NCI-H187 treated with DMSO at 0.1 percent for 48 hours (cell line): ENCODE results near the gene C18orf54.
A peak's percentile ranks its signal among the peaks of the same experiment; 100 is the strongest.
"Not testable (repeated sequence)": the region's sequence is repeated elsewhere in the genome, so short reads cannot be mapped to it uniquely, and the experiment has no call there.

ENCODE experiments used
- DNase-seq: peaks from one replicate; lab custom pipeline; 2025; lab: John Stamatoyannopoulos, UW

Gene C18orf54

DNA sequence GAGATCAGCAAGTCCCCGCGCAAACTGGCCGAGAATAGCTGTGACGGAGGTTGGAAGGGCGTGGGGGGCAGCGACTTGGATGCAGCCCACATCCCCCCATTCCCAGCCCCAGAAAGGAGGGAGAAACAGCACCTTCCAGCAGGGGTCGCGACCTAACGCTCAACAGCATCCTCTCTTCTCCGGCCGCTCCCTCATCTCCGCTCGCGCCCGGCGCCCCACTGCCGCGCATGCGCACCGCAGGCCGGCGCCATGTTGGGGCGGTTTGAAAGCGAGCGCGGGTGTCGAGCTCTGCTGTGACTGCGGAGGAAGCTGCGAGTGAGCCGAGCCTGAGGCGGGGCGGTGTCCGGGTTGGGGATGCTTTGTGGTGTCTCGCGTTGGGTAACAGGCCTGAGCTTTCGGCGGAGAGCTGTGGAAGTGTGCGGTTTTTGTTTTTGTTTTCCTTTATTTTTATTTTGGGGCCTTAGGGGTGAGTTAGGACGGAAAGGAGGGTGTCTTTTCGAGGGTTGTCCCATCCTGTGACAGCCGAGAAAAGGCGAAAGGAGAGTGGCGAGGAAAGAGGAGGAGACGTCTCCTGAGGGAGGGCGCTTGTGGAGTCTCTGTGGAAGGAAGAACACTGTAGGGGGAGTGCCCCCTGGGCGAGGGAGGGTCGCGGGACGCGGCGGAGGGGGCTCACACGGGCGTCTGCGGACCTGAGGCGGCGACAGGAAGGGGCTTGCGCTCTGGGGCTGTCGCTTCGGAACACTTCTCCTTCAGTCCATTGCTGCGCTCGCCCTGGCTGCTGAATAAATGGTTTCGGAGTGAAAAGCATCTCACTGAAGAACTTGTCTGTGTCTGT is at the start of gene C18orf54, which contains the start of gene STARD6:
TSS of gene C18orf54 (plus strand) at position 247 of the 835 bp plus-strand sequence. CDS start 2,667 bp downstream, outside the sequence.
TSS of gene STARD6 (minus strand) at position 199 of the 835 bp plus-strand sequence. CDS start 3,285 bp downstream, outside the sequence.
- DNase-seq, result peak; percentile 6

DNA sequence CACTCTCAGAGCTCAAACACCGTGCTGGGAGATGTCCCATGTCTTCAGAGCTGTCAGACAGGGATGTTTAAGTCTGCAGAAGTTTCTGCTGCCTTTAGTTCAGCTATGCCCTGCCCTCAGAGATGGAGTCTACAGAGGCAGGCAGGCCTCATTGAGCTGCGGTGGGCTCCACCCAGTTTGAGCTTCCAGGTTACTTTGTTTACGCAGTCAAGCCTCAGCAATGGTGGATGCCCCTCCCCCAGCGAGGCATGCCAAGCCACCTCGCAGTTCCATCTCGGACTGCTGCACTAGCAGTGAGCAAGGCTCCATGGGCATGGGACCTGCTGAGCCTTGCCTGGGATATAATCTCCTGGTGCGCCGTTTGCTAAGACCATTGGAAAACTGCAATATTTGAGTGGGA is 48.1 kb upstream of the C18orf54 start:
- not testable (repeated sequence) for DNase-seq

DNA sequence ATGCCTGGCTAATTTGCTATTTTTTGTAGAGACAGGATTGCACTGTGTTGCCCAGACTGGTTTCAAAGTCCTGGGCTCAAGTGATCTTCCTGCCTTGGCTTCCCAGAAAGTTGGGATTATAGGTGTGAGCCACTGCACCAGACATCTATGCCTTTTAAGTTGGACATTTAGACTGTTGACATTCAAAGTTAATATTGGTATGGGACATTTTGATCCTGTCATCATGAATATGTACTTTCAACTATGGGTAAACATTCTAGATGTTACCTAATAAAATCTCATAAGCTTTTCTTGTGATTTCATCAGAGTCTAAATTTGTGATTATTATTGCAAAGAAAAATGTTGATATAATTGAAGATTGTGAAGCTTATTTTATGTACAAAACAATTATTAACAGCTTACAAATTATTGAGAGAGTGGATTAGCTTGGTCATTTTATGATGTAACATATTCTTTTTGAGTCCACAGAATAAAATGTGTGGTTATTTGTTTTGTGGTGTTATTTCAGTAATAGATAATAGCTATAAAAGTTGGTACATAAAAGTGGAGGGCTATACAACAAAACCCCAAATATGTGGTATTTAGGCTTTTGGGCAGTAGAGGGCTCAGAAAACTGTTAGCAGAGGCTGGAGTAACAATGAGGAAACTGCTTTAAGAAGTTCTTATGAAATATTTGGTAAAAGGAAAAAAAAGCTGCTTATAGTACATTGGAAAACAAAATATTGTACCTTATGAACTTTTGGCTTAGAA is 41.5 kb upstream of the C18orf54 start:
- no peak for DNase-seq

DNA sequence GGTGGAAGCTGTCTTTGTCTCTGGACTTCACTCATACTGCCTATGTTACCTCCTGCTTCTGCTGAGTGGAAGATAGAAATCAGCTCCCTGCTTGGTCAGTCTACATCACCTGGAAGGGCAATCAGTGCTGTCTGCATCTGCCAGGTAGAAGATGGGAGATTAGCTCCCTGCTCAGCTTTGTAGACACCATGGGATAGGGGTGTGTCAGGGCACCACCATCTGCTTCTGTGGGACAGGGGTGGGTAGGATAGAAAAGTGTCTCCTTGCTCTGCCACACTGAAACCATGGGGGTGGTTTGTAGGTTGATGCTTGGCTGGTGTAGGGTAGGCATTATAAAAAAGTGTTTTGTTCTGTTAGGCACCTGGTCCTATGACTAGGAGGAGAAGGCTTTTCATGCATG is 34.1 kb upstream of the C18orf54 start:
- no peak for DNase-seq

DNA sequence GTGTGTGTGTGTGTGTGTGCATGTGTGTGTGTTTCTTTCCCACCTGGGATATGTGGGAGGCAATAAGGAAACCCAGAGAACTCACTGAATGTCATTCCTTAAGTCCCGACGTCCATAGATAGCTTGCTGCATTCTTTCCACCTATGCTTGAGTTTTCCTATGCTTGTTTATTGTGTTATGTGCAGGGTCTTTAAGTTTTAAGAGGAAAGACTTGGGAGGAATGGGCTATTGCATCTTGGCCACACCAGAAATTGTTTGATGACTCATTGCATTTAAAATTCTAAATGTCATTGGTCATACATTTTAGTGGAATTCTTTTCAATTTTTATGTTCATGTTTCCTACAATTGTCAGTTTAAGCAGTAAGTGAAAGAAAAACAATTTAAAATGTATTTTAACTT is 33.7 kb upstream of the C18orf54 start:
- no peak for DNase-seq

DNA sequence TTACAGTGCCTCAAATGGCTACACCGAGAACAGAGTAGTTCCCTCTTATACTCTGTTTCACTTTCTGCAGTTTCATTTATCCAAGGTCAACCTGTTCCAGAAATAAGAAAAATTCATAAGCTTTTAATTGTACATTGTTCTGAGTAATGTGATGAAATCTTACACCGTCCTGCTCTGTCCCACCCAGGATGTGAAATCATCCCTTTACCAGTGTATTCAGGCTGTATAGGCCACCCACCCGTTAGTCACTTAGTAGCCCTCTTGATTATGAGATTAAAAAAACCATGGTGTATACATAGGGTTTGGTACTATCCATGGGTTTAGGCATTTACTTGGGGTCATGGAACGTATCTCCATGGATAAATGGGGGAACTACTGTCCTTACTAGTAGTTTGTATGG is 29.9 kb upstream of the C18orf54 start:
- DNase-seq, result no peak

DNA sequence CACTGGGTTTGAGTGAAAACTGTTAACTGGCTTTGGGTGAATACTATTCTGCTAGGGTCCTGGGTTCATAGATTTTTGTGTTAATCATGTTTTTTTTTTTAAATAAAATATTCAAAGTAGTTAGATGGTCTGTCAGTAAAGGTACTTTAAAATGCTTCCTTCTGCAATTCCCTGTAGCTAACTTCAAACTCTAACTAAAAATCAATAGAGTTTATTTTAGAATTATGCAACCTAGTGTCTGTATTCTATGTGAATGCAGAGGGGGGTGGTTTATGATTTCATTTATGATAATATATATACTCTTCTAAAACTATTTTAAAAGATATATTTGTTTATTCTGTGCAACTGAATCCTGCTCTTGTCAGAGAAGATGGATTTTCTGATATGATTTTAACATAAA is 27.9 kb upstream of the C18orf54 start:
- no peak for DNase-seq

DNA sequence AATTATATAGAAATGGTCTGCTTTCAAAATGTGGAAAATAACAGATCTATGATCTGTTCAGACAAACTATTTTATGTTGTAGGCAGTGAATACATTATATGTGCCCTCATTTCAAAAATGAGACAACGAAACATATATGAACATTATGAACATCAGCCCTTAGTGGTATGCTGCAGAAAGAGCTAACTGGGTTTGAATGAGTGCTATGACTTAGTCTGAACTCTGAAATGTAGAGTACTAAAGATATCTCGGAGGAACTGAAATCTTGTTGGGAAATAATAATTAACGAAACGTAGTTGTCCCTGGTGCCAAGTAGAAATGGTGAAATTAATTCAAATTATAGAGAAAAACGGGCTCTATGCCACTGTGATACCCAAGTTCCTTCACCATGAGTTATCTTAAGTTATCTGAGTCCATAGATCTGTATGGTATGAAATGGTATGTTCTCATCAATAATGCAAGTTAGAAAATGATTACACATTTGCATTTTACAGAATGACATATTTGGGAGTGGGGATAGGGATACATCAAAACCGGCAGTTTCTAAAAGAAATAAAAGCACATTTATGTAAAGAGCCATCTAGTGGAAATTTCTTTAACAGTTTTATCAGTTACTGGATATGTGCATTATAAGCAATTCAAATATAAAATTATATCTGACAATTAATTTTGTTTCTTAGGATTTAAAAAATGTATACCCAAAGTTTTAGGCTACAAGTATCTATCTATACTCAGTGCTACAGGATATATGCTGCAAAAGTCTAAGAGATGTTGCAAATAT is 26.7 kb upstream of the C18orf54 start:
- no peak for DNase-seq

DNA sequence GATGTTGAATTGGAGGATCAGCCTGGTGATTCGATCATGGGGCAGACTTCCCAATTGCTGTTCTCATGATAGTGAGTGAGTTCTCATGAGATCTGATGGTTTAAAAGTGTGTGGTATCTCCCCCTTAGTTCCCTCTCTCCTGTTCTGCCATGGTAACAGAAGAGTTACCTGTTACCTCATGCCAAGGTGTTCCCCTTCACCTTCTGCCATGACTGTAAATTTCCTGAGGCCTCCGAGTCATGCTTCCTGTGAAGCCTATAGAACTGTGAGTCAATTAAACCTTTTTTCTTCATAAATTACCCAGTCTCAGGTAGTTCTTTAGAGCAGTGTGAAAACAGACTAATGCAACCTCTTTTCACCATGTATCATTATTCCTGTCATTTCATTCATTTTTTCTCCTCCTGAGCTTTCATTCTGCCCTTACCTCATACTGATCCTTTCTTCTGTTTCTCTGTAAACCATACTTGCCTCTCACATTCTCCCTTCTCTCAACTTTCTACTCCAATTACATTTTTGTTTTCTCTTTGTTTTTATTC is 22.0 kb upstream of the C18orf54 start:
- no peak for DNase-seq

DNA sequence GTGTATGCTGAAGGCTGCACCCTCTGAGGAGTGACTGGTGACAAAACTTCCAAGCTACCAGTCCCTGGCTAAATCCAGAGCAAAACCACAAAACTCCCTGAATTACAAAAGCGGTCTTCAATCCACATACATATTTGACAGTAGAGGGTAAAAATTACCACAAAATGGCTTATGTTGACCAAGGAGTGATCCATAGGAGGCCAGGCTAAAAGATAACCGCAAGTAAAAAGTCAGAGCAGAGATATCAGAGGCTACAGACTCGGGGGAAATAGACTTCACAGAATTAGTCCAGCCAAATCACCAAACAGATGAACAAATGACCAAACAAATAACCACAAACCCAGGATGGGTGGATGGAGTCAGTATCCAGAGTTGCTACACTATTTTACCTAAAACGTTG is 19.5 kb upstream of the C18orf54 start:
- no peak for DNase-seq

DNA sequence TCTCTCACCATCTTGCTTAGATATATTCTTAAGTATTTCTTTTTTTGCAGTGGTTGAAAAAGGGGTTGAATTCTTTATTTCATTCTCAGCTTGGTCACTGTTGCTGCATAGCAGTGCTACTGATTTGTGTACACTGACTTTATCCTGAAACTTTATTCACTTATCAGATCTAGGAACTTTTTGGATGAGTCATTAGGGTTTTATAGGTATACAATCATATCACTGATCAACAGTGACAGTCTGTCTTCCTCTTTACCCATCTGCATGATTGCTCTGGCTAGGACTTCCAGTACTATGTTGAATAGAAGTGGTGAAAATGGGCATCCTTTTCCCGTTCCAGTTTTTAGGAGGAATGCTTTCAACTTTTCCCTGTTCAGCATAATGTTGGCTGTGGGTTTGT is 6.5 kb upstream of the C18orf54 start:
- no peak for DNase-seq

DNA sequence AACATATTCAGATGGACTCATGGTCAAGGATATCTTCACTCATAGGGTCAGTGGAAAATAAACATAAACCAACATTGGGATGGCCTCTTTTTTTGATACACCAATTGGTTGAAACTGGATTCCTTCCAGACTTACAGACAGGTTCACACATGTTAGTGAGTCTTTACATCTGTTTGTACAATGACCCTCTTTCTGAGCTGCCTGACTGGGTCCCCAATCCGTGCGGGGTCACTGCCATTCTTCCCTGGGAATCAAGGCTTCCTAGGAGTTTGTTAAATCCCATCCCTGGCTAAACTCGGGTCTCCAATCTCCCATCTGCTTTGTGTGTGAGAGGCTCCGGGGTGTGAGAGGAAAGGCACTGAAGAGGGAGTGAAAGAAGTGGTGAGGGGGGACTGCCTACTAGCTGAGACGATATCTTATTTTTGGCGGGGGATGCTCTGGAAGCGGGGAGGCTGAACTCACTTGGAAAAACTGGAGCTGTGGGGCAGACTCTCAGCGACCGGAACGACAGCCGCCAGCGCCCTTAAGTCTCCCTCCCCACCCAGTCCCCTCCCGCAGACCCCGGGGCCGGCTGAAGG is 535 bp upstream of the C18orf54 start:
- DNase-seq, result no peak

DNA sequence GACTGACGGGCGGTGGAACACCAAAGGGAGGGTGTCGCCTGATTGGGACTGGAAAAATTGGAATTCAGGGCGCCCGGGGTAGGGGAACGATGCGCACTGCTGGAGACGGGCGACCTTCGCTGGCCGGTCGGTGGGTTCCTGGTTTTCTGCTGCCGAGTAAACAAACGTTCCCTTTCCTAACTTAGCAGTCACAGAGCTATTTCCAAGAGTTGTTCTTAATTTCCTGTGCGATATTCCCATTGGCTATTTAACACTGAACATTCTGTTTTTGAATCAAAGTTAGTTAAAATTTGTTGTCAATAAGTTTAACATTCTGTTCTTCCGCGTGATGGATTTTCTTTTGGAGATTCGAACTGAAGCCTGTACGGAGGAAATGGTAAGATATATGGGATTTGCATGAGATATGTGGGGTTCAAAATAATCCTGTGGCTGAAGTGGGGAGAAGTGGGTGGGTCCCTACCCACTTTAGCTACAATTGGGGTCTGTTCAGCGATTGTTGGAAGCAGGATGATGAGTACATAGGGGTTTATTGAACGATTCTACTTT is 862 bp downstream of the C18orf54 start:
- no peak for DNase-seq

DNA sequence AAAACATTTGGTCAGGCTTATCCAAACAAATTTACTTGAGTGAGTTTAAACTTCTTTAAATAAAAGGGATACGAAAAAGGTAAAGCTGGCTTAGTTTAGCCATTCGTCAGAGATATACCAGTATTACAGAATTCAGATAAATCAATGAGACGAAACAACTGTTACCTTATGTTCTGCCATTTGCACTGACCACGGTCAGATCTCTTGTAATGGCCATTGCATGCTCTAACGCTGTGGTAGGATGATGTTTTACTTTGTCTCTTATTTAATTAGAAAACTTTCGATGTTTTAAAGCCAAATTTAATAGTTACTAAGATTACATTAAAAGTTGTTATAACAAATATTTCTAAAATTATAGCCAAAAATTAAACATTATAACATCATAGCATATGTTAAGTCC is 1.5 kb downstream of the C18orf54 start:
- DNase-seq, result no peak

DNA sequence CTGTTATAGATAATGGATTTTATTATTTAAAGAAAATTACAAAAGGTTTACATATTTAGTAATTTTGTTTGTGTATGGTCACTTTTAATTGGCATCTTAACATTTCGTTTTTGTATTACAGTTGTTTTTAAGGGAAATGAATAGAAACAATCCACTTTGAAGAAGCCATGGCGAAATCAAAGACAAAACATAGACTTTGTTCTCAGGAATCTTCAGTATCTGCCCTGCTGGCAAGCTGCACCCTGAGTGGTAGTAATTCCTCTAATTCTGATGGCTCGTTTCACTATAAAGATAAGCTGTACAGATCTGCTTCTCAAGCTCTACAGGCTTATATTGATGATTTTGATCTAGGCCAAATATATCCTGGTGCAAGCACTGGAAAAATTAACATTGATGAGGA is 2.7 kb downstream of the C18orf54 start:
- no peak for DNase-seq

DNA sequence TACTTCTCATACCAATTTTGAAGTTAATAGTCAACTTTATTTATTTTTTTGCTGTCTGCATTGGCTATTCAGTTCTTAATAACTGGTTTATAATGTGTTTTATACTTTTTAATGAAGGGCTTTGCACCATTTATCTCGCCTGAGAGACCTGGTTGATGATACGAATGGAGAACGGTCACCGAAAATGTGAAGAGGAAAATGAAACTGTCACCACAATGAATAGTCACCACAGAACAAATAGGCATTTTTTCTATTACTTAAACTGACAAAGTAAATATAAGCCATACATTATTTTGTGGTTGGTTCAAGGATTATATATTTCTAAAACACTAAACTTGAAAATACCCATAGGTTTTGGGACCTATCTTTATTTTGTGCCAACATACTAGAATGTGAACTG is 20.4 kb downstream of the C18orf54 start:
- DNase-seq, result no peak

DNA sequence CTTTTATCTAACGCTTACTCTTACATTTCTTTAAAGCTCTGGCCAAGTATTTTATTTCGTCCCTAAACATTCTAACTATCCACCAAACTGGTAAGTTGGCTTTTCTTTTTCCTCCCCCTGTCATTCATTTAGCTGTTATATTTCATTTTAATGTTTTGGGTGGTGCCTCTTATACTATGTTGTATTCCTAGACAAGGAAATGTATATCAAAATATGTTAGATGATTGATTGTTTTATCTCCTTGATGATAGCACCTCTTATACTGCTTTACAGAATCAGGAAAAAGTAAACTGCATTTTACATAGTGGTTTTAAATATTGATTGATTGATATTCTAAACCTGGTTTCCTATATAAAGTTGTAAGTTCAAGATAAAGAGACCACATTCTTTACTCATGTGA is 23.9 kb downstream of the C18orf54 start:
- no peak for DNase-seq

DNA sequence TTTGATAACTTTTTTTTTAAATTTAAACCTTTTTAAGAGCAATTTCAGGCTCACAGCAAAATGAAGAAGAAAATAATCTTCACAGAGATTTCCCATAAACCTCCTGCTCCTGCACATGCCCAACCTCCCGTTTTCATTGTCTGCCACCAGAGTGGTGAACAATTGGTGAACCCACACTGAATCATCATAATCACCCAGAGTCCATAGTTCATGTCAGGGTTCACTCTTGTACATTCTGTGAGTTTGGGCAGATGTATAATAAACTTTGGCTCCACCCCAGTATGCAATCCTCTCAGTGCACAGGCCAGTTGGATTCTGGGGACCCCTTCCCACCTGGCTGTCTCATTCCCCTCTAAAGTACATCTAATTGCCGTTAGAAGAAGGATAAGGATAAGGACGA is 24.4 kb downstream of the C18orf54 start:
- no peak for DNase-seq

DNA sequence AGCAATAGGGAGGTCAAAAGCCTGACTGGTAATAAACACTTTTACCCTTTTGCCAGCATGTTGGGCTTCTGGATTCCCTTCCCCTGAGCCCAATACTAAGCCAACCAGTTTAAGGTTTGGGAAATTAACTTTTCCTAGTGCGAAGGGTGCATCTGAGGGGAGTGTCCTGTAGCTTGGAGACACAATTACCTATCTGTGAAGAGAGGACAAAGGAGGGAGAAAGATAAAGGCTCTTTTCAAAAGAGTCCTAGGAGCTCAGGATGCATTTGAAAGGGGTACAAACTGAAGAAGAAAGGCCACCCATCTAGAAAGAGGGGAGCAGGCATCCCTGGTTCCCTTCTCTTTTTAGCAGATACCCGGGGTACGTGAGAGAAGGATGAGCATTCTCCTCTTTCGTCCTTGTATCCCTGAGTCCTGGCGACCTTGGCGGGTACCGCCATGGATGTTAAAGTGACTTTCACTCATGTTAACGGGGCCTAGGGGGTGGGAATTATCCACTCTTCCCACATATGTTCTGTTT is 25.1 kb downstream of the C18orf54 start:
- DNase-seq, result no peak

DNA sequence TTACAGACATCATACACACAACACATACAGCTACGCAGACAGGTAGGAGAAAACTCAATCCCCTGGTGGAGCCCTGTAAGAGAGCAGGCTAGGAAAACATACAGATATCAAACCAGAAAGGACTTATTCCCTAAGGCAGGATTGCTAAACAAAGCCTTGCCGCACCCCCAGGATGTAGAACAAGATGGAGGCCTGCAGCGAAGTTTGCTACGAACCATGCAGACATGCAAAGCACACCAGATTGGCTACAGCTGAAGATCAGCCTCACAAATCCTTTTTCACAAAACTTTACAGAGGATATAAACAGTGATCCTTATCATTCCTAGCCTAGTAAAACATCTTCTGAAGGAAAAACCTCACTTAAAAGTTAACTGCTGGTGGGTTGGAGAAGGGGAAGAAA is 28.3 kb downstream of the C18orf54 start:
- no peak for DNase-seq

DNA sequence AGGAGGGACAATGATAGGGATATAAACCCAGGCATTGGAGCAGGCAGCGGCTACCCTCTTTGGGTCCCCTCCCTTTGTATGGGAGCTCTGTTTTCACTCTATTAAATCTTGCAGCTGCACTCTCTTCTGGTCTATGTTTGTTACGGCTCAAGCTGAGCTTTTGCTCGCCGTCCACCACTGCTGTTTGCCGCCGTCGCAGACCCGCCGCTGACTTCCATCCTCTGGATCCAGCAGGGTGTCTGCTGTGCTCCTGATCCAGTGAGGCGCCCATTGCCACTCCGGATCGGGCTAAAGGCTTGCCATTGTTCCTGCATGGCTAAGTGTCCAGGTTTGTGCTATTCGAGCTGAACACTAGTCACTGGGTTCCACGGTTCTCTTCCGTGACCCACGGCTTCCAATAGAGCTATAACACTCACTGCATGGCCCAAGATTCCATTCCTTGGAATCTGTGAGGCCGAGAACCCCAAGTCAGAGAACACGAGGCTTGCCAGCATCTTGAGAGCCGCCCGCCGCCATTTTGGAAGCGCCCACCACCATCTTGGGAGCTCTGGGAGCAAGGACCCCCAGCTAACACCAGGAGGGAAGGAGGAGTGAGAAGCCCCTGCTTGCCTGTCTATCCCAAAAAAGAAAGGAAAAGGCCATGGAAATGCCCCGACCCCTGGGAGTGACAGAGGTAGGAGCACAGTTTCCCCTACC is 29.2 kb downstream of the C18orf54 start:
- not testable (repeated sequence) for DNase-seq
